Endothelial cell (in vitro differentiated cells): ENCODE measurements around the gene KIF12. TPM values are rescaled to one million over a fixed set of nuclear protein-coding genes. Genes with fewer than 3 reads are reported as not detected.

Experiments used
- DNase-seq: peaks from one replicate; pipeline ENCODE4 v3.0.0; 2021; ENCODE audit warnings: low spot score
- H3K27ac Mint-ChIP-seq: one replicate; pipeline ENCODE4 v1.8.0; 2021; ENCODE audit warnings: mixed read lengths, inconsistent platforms; ENCODE audit not compliant: unreplicated experiment
- H3K27me3 Mint-ChIP-seq: one replicate; pipeline ENCODE4 v1.8.0; 2021; ENCODE audit warnings: mild to moderate bottlenecking, moderate library complexity, mixed read lengths, inconsistent platforms; ENCODE audit not compliant: unreplicated experiment
- H3K36me3 Mint-ChIP-seq: one replicate; pipeline ENCODE4 v1.8.0; 2021; ENCODE audit warnings: mild to moderate bottlenecking, low read depth, mixed read lengths, inconsistent platforms; ENCODE audit not compliant: unreplicated experiment
- H3K4me1 Mint-ChIP-seq: one replicate; pipeline ENCODE4 v1.8.0; 2021; ENCODE audit warnings: mild to moderate bottlenecking, mixed read lengths, inconsistent platforms; ENCODE audit not compliant: unreplicated experiment
- H3K4me3 Mint-ChIP-seq: one replicate; pipeline ENCODE4 v1.8.0; 2021; ENCODE audit warnings: mild to moderate bottlenecking, mixed read lengths, inconsistent platforms; ENCODE audit not compliant: unreplicated experiment
- H3K9me3 Mint-ChIP-seq: one replicate; pipeline ENCODE4 v1.8.0; 2021; ENCODE audit warnings: mixed read lengths, inconsistent platforms; ENCODE audit not compliant: unreplicated experiment
- CTCF ChIP-seq: fragments of 200-600 bp; sonication (generic); IDR thresholded peaks from one replicate; pipeline ENCODE4 v1.5.0; 2021; ENCODE audit warnings: antibody characterized with exemption; ENCODE audit not compliant: unreplicated experiment
- long read RNA-seq: library from polyadenylated mRNA; unstranded; transcript quantifications from one replicate; pipeline ENCODE4 v2.0.0, GENCODE V29; 2020; ENCODE audit not compliant: unreplicated experiment
- total RNA-seq: library from RNA; stranded (reverse); fragmentation: NEBNext Ultra II Directional; extraction: Animal tissue kit (Norgen Biotek cat#: 25700); gene quantifications from one replicate; pipeline ENCODE4 v1.2.1, GENCODE V29; 2021; ENCODE audit not compliant: unreplicated experiment

Gene KIF12
- total RNA-seq, result 0.26 TPM
- long read RNA-seq, result 0 reads

DNA sequence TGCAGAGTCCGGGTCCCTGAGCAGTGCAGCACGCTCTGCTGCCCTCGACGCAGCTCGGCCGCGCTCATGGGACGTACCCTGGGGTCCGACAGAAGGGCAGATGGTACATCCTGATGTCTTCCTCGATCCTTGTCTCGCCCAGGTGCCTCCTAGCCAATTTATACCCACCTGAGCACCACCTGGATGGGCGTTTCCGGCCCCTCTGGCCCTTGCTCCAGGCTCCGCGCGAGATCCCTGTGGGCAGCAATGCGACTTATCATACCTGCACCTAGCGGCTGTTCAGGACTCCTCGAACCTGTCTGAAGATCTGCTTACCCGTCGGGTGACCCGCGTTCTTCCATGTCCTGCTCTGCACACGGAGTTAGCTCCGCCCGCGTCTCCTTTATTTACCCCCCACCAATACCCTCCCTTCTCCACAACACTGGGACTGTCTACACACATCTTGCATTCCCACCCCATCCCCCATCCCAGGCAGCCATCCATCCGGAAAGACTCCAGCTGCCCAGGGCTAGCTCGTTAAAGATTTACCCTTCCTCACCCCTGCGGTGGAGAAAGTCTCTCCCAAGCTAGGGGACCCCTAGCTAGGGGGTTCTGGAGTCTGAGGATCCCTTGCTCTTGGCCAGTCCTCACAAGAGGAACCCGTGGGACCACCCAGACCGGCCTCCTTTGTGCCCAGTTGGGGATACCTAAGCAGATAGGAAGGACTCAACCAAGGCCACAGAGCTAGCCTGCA is at the start of gene KIF12:
Gene KIF12, minus strand, starts transcription at position 357 of the 733 bp plus-strand sequence. Its CDS starts 16 bp downstream, at position 341.
- Mint-ChIP-seq H3K4me3 (no peak within 1 kb of the TSS), H3K27ac (no peak within 1 kb of the TSS), H3K4me1 (peaks cover 4% of the 10 kb centered on the region), H3K36me3 (no peaks in the 10 kb centered on the region), H3K27me3 (peaks cover 24% of the 10 kb centered on the region), H3K9me3 (peaks cover 4% of the 10 kb centered on the region)
- TF ChIP-seq CTCF, result no peak
- no peak for DNase-seq

DNA sequence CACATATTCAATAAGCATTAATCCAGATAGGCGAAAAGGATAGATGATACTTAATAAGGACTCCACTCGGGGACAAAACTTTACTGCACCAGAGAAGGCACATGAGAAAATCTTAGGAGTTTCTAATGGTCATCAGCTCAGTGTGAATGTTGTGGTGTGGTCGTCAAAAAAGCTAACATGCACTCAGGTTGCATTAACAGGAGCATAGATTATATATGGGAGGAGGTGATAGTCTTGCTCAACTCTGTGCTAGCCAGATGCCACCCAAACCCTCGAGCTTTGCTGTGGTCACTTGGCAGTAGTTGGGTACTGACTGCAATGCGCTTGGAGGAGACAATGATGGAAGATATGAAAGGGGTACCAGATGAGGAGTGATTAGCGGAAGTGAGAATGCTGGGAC is 47.6 kb upstream of the KIF12 start:
- Mint-ChIP-seq H3K9me3 (no peaks in the 10 kb centered on the region), H3K27me3 (peaks cover 9% of the 10 kb centered on the region), H3K4me3 (no peak overlapping the region), H3K4me1 (no peaks in the 10 kb centered on the region), H3K36me3 (no peaks in the 10 kb centered on the region), H3K27ac (no peak overlapping the region)
- DNase-seq, result no peak
- TF ChIP-seq CTCF, result no peak

DNA sequence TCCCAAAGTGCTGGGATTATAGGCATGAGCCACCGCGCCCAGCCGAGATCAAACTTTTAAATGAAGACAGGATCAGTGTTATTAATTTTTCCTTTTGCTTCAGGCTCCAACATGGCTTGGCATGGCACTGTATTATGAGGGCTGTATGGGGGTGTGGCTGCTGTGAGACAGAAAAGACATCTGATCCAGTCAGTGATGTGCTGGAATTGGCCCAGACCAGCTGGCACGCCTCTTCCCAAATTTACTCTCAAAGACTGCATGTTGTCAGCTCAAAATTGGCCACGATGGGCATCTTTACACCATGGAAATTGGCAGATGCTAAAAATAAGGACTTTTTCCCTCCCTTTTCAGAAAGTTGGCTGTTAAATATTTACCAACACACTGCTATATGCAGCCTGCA is 44.1 kb upstream of the KIF12 start:
- Mint-ChIP-seq H3K4me1 (no peaks in the 10 kb centered on the region), H3K27me3 (peaks cover 11% of the 10 kb centered on the region), H3K27ac (no peak overlapping the region), H3K9me3 (no peaks in the 10 kb centered on the region), H3K36me3 (no peaks in the 10 kb centered on the region), H3K4me3 (no peak overlapping the region)
- no peak for TF ChIP-seq CTCF
- no peak for DNase-seq

DNA sequence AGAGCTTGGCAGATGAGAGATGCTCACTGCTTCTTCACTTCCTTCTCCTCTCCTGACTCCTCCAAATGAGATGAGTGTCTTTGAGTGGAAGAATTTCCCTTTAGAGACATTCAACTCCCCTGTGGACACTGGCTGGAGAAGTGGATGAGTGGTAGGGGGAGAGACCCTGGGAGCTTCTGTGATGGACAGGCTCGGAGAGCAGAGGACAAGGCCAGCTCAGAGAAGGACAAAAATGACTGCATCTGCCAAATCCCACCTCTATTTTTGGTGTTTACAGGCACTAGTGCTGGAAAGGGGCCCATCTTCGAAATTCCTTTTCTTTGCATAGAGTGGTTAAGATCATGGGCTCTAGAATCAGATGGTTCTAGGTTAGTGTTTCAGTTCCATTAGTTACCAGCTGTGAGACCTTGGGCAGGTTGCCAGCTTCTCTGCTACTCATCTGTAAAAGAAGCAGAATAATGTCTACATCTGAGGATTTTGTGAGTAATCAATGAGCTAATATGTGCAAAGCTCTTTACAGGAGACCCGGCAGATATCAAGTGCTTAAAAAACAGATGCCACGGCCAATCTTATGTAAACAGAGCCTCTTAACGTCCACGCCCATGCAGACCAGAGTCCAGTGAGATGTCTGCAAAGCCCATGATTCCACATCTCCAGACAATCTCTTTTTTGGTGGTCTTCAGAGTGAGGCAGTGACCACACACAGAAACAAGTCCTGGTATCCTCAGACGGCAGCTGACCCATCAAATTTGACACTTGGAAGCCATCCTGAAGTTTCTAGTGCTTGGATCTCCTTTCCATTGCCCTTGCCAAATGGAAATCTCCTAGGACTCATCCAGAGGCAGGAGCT is 42.7 kb upstream of the KIF12 start:
- H3K4me1 Mint-ChIP-seq, result no peaks in the 10 kb centered on the region
- no peak overlapping the region for H3K4me3 Mint-ChIP-seq
- no peak for TF ChIP-seq CTCF
- DNase-seq, result no peak
- H3K36me3 Mint-ChIP-seq, result no peaks in the 10 kb centered on the region
- H3K9me3 Mint-ChIP-seq, result no peaks in the 10 kb centered on the region
- H3K27me3 Mint-ChIP-seq, result peaks cover 11% of the 10 kb centered on the region
- H3K27ac Mint-ChIP-seq, result no peak overlapping the region

DNA sequence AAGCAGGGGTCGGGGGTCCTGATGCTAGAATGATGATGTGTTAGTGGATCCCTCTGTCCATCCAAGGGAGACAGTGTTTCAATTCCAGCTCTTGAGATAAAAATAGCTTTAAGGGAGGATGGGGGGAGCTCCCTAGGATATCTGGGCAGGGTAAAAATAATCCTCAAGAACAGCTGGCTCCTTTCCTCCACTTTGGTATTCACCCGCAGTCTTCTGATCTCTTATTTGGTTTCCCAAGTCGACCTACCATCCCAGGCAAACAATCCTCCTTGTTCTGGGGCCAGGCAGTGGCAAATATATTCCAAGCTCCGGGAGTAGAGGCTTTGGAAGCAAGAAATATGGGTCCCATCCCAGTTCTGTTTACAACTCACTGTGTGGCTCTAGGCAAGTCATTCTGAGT is 41.8 kb upstream of the KIF12 start:
- Mint-ChIP-seq H3K27me3 (peaks cover 10% of the 10 kb centered on the region), H3K9me3 (no peaks in the 10 kb centered on the region), H3K27ac (no peak overlapping the region), H3K4me1 (no peaks in the 10 kb centered on the region), H3K4me3 (no peak overlapping the region), H3K36me3 (no peaks in the 10 kb centered on the region)
- no peak for TF ChIP-seq CTCF
- no peak for DNase-seq
